Tibial nerve (tissue), 4 donors: ENCODE results near the gene GTF2E1. TPM values are rescaled to one million over a fixed set of nuclear protein-coding genes. Genes with fewer than 3 reads are reported as not detected.

Experiments used
- DNase-seq, 2 donors: peaks; one replicate each; pipeline ENCODE4 v3.0.0-alpha.2; 2019; ENCODE audit warnings: low spot score in 2 of 2
- H3K27ac ChIP-seq, 4 donors: fragments of 200-600 bp; sonication (generic) in 3 of 4; one replicate each; pipeline ENCODE4 v1.5.1; 2017 to 2019; ENCODE audit warnings: mild to moderate bottlenecking in 1 of 4
- H3K27me3 ChIP-seq, 2 donors: fragments of 200-600 bp; sonication (generic) in 1 of 2; one replicate each; pipeline versions ENCODE4 v1.5.1 to v1.6.0; 2017 to 2019
- H3K36me3 ChIP-seq, 3 donors: fragments of 200-600 bp; sonication (generic); one replicate each; pipeline ENCODE4 v1.5.1; 2018 to 2019
- H3K4me1 ChIP-seq, 4 donors: fragments of 200-600 bp; sonication (generic) in 3 of 4; one replicate each; pipeline ENCODE4 v1.5.1; 2017 to 2019
- H3K4me3 ChIP-seq, 4 donors: fragments of 200-600 bp; sonication (generic) in 3 of 4; one replicate each; pipeline ENCODE4 v1.5.1; 2017 to 2019; ENCODE audit warnings: mild to moderate bottlenecking in 1 of 4, moderate library complexity in 1 of 4
- H3K9me3 ChIP-seq, 4 donors: fragments of 200-600 bp; sonication (generic) in 3 of 4; one replicate each; pipeline ENCODE4 v1.5.1; 2017 to 2019
- EP300 ChIP-seq, 2 donors: sonication (generic); formaldehyde crosslinking; IDR thresholded peaks; one replicate each; pipeline ENCODE4 v1.6.1; 2017; ENCODE audit warnings: antibody characterized with exemption in 2 of 2, mild to moderate bottlenecking in 1 of 2
- POLR2A ChIP-seq, 2 donors: fragments of 450-650 bp; IDR thresholded peaks; one replicate each; pipeline ENCODE4 v1.6.1; 2017; ENCODE audit warnings: antibody characterized with exemption in 2 of 2, mild to moderate bottlenecking in 2 of 2, moderate library complexity in 2 of 2
- WGBS, 2 donors: methylation state at CpG; one replicate each; pipeline ENCODE4 v1.1.5; 2018; 5-methylcytosine and 5-hydroxymethylcytosine counted together
- total RNA-seq, 4 donors: library from RNA; depleted of rRNA; stranded (reverse); fragments of >200 nt; gene quantifications; one replicate each; pipeline ENCODE4 v1.1.0, GENCODE V29; 2016
- TF ChIP-seq, protein P1 (sequence below), 5 experiments: fragments of 200-600 bp in 3 of 5; fragments of 450-650 bp in 2 of 5; sonication (generic) in 3 of 5; IDR thresholded peaks; one replicate each; pipeline ENCODE4 v1.5.1; 2016 to 2019; ENCODE audit warnings: antibody characterized with exemption in 5 of 5, mild to moderate bottlenecking in 3 of 5, moderate library complexity in 2 of 5

Gene GTF2E1
- total RNA-seq, 4 donors from 2014 or later = 7.6 to 12.2 (median 10.4) TPM

DNA sequence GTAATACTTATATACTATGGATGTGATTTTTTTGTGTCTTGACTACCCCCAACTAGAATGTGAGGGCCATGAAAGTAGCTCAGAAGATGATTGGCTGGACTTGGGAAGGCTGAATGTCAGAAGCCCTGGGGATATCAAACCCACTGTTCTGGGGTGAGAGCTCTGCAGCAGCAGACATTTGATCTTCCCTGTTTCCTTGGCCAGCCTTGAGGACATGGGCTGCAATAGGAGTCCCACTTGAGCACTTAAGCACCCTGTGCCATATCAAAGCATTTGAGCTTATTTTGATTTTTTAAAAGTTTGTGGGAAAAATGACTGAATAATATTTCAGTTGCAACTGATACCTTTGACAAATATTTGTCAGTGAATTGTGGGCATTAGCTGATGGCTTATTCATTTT lies 21.7 kb downstream of the GTF2E1 start:
- Histone ChIP-seq H3K4me3 (no peak overlapping the region), H3K27ac (no peak overlapping the region), H3K9me3 (no peaks in the 10 kb centered on the region), H3K27me3 (no peaks in the 10 kb centered on the region), H3K36me3 (no peaks in the 10 kb centered on the region), H3K4me1 (peaks cover 0 to 15% (median 3%) of the 10 kb centered on the region in 4 donors)
- DNase-seq = no peak
- TF ChIP-seq, protein P1, sequence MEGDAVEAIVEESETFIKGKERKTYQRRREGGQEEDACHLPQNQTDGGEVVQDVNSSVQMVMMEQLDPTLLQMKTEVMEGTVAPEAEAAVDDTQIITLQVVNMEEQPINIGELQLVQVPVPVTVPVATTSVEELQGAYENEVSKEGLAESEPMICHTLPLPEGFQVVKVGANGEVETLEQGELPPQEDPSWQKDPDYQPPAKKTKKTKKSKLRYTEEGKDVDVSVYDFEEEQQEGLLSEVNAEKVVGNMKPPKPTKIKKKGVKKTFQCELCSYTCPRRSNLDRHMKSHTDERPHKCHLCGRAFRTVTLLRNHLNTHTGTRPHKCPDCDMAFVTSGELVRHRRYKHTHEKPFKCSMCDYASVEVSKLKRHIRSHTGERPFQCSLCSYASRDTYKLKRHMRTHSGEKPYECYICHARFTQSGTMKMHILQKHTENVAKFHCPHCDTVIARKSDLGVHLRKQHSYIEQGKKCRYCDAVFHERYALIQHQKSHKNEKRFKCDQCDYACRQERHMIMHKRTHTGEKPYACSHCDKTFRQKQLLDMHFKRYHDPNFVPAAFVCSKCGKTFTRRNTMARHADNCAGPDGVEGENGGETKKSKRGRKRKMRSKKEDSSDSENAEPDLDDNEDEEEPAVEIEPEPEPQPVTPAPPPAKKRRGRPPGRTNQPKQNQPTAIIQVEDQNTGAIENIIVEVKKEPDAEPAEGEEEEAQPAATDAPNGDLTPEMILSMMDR (IDR thresholded peaks at IDR 0.05) = no peak
- TF ChIP-seq EP300 (IDR thresholded peaks at IDR 0.05) = no peak
- no peak for TF ChIP-seq POLR2A (IDR thresholded peaks at IDR 0.05)

DNA sequence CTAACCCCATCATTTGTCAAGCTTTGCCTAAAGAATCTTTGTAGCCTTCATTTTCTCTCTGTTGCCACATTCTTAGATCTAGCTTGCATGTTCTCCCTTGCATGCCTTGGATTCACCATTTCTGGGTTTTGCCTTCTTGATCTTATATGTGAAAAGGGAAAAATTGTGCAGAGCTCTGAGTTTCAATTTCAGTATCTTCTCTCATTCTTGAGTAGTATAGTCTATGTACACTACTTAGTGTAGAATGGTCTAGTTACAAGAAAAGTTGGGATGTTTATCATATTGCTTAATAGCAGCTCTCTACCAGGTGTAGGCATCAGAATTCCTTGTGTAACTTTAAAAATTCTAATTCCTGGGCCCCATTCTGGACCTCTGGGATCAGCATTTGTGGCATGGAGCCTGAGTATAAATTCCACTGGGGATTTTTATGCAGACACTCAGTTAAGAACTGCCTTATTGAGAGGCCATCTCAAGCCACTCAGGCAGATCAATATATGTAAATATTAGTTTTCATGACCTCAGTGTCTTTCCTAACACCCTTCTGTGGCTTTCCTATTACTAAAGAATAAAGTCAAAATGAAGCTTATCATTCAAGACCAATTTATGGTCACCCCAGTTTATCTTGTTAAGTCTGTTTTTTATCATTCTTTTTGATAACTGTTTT lies 23.4 kb downstream of the GTF2E1 start:
- no peak overlapping the region for H3K27ac ChIP-seq
- no peak overlapping the region for H3K4me3 ChIP-seq
- DNase-seq = no peak
- TF ChIP-seq POLR2A (IDR thresholded peaks at IDR 0.05) = no peak
- H3K36me3 ChIP-seq = no peaks in the 10 kb centered on the region
- no peaks in the 10 kb centered on the region for H3K9me3 ChIP-seq
- peaks cover 0 to 15% (median 3%) of the 10 kb centered on the region in 4 donors for H3K4me1 ChIP-seq
- no peaks in the 10 kb centered on the region for H3K27me3 ChIP-seq

DNA sequence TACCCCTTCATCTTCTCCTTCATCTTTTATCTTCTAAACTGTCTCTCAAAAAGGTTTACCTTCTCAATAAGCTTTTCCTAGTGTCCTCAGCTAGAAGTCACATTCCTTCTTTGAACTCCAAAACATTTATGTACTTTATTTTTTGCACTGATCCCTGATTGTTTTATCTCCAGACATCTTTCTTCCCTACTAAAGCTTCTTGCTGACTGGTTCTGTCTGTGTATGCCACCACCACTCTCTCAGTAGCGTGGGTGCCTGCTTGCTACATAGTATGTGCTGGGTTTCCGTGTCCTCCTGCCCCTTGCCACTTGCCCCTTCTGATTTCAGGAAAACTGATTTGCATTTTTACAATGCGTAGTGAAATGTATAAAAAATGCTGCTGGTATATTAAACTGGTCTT lies 24.0 kb downstream of the GTF2E1 start:
- WGBS, 2 donors = 55 to 61% methylated on average over 3 of the region's 3 CpGs
- no peak for DNase-seq
- no peaks in the 10 kb centered on the region for H3K9me3 ChIP-seq
- H3K4me1 ChIP-seq = peaks cover 0 to 15% (median 3%) of the 10 kb centered on the region in 4 donors
- TF ChIP-seq EP300 (IDR thresholded peaks at IDR 0.05) (no peak), POLR2A (IDR thresholded peaks at IDR 0.05) (no peak)
- TF ChIP-seq, protein P1 (IDR thresholded peaks at IDR 0.05) = no peak
- H3K4me3 ChIP-seq = no peak overlapping the region
- H3K27me3 ChIP-seq = no peaks in the 10 kb centered on the region
- H3K27ac ChIP-seq = no peak overlapping the region
- no peaks in the 10 kb centered on the region for H3K36me3 ChIP-seq

DNA sequence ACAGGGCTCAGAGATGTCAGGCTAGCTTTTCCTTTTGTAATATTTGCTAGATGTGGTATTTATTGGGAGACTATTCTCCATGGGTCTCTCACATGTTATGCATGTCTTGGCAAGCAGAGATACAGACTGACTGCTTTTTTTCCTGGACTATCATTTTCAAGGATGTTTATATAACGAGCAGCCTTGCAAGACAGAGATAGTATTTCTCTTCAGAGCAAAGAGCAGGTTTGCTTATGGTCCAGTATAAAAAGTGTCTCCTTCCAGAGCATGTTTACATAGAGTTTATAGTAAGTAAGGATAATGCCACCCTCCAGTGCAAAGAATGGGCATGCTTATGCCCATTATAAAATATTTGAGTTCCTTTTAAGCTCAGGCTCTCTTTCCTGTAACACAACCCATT lies 24.6 kb downstream of the GTF2E1 start:
- TF ChIP-seq POLR2A (IDR thresholded peaks at IDR 0.05) (no peak), EP300 (IDR thresholded peaks at IDR 0.05) (no peak)
- TF ChIP-seq, protein P1 (IDR thresholded peaks at IDR 0.05) = no peak
- Histone ChIP-seq H3K4me3 (no peak overlapping the region), H3K27me3 (no peaks in the 10 kb centered on the region), H3K4me1 (peaks cover 0 to 15% (median 3%) of the 10 kb centered on the region in 4 donors), H3K9me3 (no peaks in the 10 kb centered on the region), H3K27ac (no peak overlapping the region), H3K36me3 (no peaks in the 10 kb centered on the region)
- WGBS, 2 donors = 39 to 47% methylated on average over 1 of the region's 1 CpG
- no peak for DNase-seq

DNA sequence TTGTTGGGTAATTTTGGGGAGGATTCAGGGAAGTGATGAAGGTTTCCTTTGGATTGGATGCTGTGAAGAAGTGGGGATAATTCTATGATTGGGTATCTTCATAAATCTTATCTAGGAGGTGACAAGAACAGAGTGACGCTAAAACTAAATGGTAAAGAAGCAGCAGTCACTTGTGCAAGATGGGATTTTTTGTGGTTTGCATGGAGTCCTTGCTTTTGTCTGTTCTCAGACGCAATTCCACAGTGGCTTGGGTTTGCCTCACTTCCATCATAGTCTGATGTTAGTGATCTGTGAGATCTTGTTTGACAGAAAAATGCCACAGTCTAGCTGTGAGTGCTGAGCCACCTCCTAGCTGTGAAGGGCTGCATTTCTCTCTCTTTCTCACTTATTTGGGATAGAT lies 26.9 kb downstream of the GTF2E1 start:
- no peak for DNase-seq
- no peaks in the 10 kb centered on the region for H3K9me3 ChIP-seq
- H3K4me3 ChIP-seq = no peak overlapping the region
- 93 to 95% methylated on average over 2 of the region's 2 CpGs for WGBS, 2 donors
- peaks cover 0 to 4% (median 0%) of the 10 kb centered on the region in 3 donors for H3K36me3 ChIP-seq
- TF ChIP-seq EP300 (IDR thresholded peaks at IDR 0.05) = no peak
- TF ChIP-seq, protein P1 (IDR thresholded peaks at IDR 0.05) = no peak
- TF ChIP-seq POLR2A (IDR thresholded peaks at IDR 0.05) = no peak
- no peak overlapping the region for H3K27ac ChIP-seq
- peaks cover 0 to 15% (median 3%) of the 10 kb centered on the region in 4 donors for H3K4me1 ChIP-seq
- no peaks in the 10 kb centered on the region for H3K27me3 ChIP-seq
